B cell (primary cell): ENCODE results near the gene VAMP1. TPM values are rescaled to one million over a fixed set of nuclear protein-coding genes. Genes with fewer than 3 reads are reported as not detected.

ENCODE experiments used
- ATAC-seq: fragments of 200-7000 bp; cut with Tn5 transposase; one replicate; pipeline ENCODE4 v1.10.0; 2021; ENCODE audit warnings: low read depth, mild to moderate bottlenecking, moderate number of reproducible peaks, moderate library complexity
- CTCF ChIA-PET: fragments of 350-600 bp; sonication (Branson Sonifier 250); formaldehyde crosslinking; loops from one replicate; lab custom pipeline; 2021; ENCODE audit warnings: antibody characterized with exemption, inconsistent platforms; lab: Charles Lee
- POLR2A ChIA-PET: fragments of 350-600 bp; sonication (Branson Sonifier 250); formaldehyde crosslinking; loops from one replicate; lab custom pipeline; 2021; ENCODE audit warnings: antibody characterized with exemption; lab: Charles Lee
- DNase-seq: peaks from one replicate; pipeline ENCODE4 v3.0.0; 2013
- H2AFZ ChIP-seq: 2 replicates; pipeline ENCODE4 v1.6.1; 2012; ENCODE audit warnings: mild to moderate bottlenecking, low read depth, low read length; ENCODE audit not compliant: insufficient read depth, poor library complexity, severe bottlenecking
- H3K27ac ChIP-seq, 2 donors: 1 replicate in 1 of 2; 2 replicates in 1 of 2; pipeline ENCODE4 v1.5.1; 2012 to 2013; ENCODE audit warnings: low read length in 2 of 2, mild to moderate bottlenecking in 2 of 2, moderate library complexity in 1 of 2
- H3K27me3 ChIP-seq, 4 experiments: fragments of 200-600 bp in 1 of 4; sonication (generic) in 1 of 4; replicated peaks in 1 of 4; 1 replicate in 2 of 4; 2 replicates in 2 of 4; pipeline versions ENCODE4 v1.6.1 to v1.7.0; 2013 to 2016; ENCODE audit warnings: low read length in 3 of 4, mild to moderate bottlenecking in 2 of 4, mixed read lengths in 1 of 4, moderate library complexity in 1 of 4; ENCODE audit not compliant: insufficient read depth in 4 of 4, control insufficient read depth in 3 of 4; ENCODE audit errors: control extremely low read depth in 1 of 4
- H3K36me3 ChIP-seq, 2 experiments: replicated peaks in 1 of 2; 1 replicate in 1 of 2; 2 replicates in 1 of 2; pipeline versions ENCODE4 v1.6.1 to v1.7.1; 2013; ENCODE audit warnings: low read length in 1 of 2; ENCODE audit not compliant: insufficient read depth in 2 of 2, control insufficient read depth in 1 of 2; ENCODE audit errors: control extremely low read depth in 1 of 2, extremely low read depth in 1 of 2
- H3K4me1 ChIP-seq, 2 donors: fragments of 200-600 bp in 1 of 2; sonication (generic) in 1 of 2; 1 replicate in 1 of 2; 2 replicates in 1 of 2; pipeline versions ENCODE4 v1.5.1 to v1.6.1; 2013 to 2017; ENCODE audit warnings: low read length in 2 of 2; ENCODE audit not compliant: control insufficient read depth in 2 of 2, insufficient read depth in 2 of 2
- H3K4me2 ChIP-seq: replicated peaks from 2 replicates; pipeline ENCODE3; 2012; ENCODE audit warnings: mild to moderate bottlenecking, low read depth, low read length; ENCODE audit not compliant: poor library complexity, severe bottlenecking
- H3K4me3 ChIP-seq, 5 experiments: fragments of 200-600 bp in 1 of 5; sonication (generic) in 1 of 5; 1 replicate in 3 of 5; 2 replicates in 2 of 5; pipeline versions ENCODE4 v1.5.1 to v1.7.0; 2011 to 2016; ENCODE audit warnings: low read length in 4 of 5, mild to moderate bottlenecking in 4 of 5, low read depth in 2 of 5, control low read depth in 1 of 5, moderate library complexity in 1 of 5; ENCODE audit not compliant: insufficient read depth in 1 of 5; ENCODE audit errors: control extremely low read depth in 1 of 5, extremely low read depth in 1 of 5
- H3K79me2 ChIP-seq: fragments of 200-600 bp; sonication (generic); one replicate; pipeline ENCODE4 v1.6.0; 2016; ENCODE audit warnings: low read length; ENCODE audit not compliant: control insufficient read depth, insufficient read depth
- H3K9ac ChIP-seq: fragments of 200-600 bp; sonication (generic); 2 replicates; pipeline ENCODE4 v1.6.1; 2017; ENCODE audit warnings: mild to moderate bottlenecking, low read length, moderate library complexity
- H3K9me3 ChIP-seq, 3 donors: one replicate each; pipeline versions ENCODE4 v1.6.1 to v1.7.1; 2013; ENCODE audit warnings: low read length in 2 of 3; ENCODE audit not compliant: control insufficient read depth in 2 of 3, insufficient read depth in 1 of 3; ENCODE audit errors: control extremely low read depth in 1 of 3
- H4K20me1 ChIP-seq: 2 replicates; pipeline ENCODE4 v1.6.0; 2012; ENCODE audit warnings: mild to moderate bottlenecking, low read length; ENCODE audit not compliant: insufficient read depth, control insufficient read depth, poor library complexity, severe bottlenecking
- H3K27ac Mint-ChIP-seq: one replicate; pipeline ENCODE4 v1.8.0; 2021; ENCODE audit warnings: mixed read lengths
- H3K27me3 Mint-ChIP-seq: one replicate; pipeline ENCODE4 v1.8.0; 2021; ENCODE audit warnings: mixed read lengths
- H3K4me1 Mint-ChIP-seq: one replicate; pipeline ENCODE4 v1.8.0; 2021; ENCODE audit warnings: mixed read lengths
- H3K4me3 Mint-ChIP-seq: one replicate; pipeline ENCODE4 v1.8.0; 2021; ENCODE audit warnings: mixed read lengths
- H3K9me3 Mint-ChIP-seq: one replicate; pipeline ENCODE4 v1.8.0; 2022; ENCODE audit warnings: mixed read lengths; ENCODE audit not compliant: insufficient read depth
- EZH2 ChIP-seq: IDR thresholded peaks from 2 replicates; pipeline ENCODE4 v1.6.1; 2012; ENCODE audit warnings: borderline replicate concordance, low read depth, mild to moderate bottlenecking, moderate library complexity, low read length; ENCODE audit not compliant: insufficient read depth, poor library complexity, severe bottlenecking
- WGBS: methylation state at CpG from one replicate; pipeline ENCODE4 v1.1.5; 2013; ENCODE audit warnings: missing lambda C conversion rate; ENCODE audit not compliant: insufficient coverage; 5-methylcytosine and 5-hydroxymethylcytosine counted together
- intact Hi-C: fragments of 100-400 bp; cut with micrococcal nuclease; formaldehyde crosslinking; loops from one replicate; pipeline ENCODE4 v1.10.0; 2022
- polyA plus RNA-seq: library from polyadenylated mRNA; depleted of rRNA; stranded (reverse); fragments of >200 nt; gene quantifications from 2 replicates; pipeline ENCODE4 v1.2.3, GENCODE V29; 2012
- total RNA-seq, 2 donors: library from RNA; stranded (reverse); fragments of 120-200 nt in 1 of 2; gene quantifications; 1 replicate in 1 of 2; 2 replicates in 1 of 2; pipeline versions ENCODE4 v1.2.3 to v1.2.4, GENCODE V29; 2013 to 2022
- TF ChIP-seq, protein P1 (sequence below): fragments of 200-600 bp; IDR thresholded peaks from one replicate; pipeline ENCODE4 v1.8.0; 2022; ENCODE audit warnings: antibody characterized with exemption, mild to moderate bottlenecking

Gene VAMP1
- total and polyA plus RNA-seq, 2 donors (not counting 1 experiment from before 2014, with no cell fraction given) = 62.4 to 98.9 TPM

DNA sequence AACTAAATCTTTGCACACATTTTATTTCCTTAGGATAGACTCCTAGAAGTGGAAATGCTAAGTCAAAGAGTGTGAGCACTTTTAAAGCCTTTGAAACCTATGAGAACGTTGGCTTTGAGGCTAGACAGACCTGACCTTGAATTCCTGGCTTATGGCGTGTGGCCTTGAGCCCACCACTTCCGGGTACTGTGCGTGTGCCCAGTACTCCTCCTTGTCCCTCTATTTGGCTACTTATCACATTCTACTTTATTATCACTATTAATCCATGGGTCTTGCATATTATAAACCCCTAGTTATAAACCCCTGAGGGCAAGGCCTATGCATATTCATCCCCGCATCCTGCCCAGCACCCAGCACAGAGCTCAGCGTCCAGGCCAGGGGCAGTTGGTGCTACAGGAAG is 51.7 kb downstream of the VAMP1 start:
- CTCF ChIA-PET = interaction anchor here (2.4 kb wide), 1 partner anchor 47 kb away, joined by 13 read pairs; no protein-coding TSS in a partner anchor

DNA sequence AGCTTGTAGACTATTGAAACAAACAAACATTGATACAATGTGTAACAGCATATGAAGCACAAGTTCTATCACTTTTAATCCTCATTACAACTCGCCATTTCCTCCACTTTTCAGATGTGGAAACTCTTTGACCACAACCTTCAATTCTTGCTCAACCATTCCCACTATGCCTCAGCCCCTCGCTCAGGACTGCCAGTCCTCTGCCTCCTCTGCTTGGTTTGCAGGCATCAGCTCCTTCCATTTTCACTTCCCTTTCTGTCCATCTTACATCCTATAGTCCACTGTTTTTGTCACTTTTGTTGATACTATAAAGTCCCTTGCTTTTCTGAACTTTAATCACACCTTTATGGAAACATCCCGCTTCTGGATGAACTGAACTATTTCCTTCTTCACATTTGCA is 53.9 kb downstream of the VAMP1 start:
- H4K20me1 ChIP-seq = no peaks in the 10 kb centered on the region
- Mint-ChIP-seq H3K27ac (no peak overlapping the region), H3K27me3 (peaks cover 33% of the 10 kb centered on the region), H3K4me3 (no peak overlapping the region), H3K9me3 (no peaks in the 10 kb centered on the region), H3K4me1 (peaks cover 8% of the 10 kb centered on the region)
- no peaks in the 10 kb centered on the region for H3K9me3 ChIP-seq
- 38% methylated on average over 3 of the region's 3 CpGs for WGBS
- H3K27me3 ChIP-seq = peaks cover 0 to 3% (median 0%) of the 10 kb centered on the region in 4 experiments
- DNase-seq (no peak), ATAC-seq (no peak)
- POLR2A ChIA-PET = no interaction called here
- H3K4me2 ChIP-seq = no peak overlapping the region
- no peak overlapping the region for H3K9ac ChIP-seq
- no peak overlapping the region for H3K4me3 ChIP-seq
- no peak overlapping the region for H2AFZ ChIP-seq
- H3K27ac ChIP-seq = no peak overlapping the region
- H3K36me3 ChIP-seq = no peaks in the 10 kb centered on the region
- intact Hi-C loops = no loop called here
- H3K4me1 ChIP-seq = peaks cover 0 to 4% of the 10 kb centered on the region in 2 donors
- CTCF ChIA-PET = interaction anchor here (1.6 kb wide), 1 partner anchor 123 kb away, joined by 4 read pairs; no protein-coding TSS in a partner anchor
- no peaks in the 10 kb centered on the region for H3K79me2 ChIP-seq
- TF ChIP-seq EZH2 = no peak
- TF ChIP-seq, protein P1, sequence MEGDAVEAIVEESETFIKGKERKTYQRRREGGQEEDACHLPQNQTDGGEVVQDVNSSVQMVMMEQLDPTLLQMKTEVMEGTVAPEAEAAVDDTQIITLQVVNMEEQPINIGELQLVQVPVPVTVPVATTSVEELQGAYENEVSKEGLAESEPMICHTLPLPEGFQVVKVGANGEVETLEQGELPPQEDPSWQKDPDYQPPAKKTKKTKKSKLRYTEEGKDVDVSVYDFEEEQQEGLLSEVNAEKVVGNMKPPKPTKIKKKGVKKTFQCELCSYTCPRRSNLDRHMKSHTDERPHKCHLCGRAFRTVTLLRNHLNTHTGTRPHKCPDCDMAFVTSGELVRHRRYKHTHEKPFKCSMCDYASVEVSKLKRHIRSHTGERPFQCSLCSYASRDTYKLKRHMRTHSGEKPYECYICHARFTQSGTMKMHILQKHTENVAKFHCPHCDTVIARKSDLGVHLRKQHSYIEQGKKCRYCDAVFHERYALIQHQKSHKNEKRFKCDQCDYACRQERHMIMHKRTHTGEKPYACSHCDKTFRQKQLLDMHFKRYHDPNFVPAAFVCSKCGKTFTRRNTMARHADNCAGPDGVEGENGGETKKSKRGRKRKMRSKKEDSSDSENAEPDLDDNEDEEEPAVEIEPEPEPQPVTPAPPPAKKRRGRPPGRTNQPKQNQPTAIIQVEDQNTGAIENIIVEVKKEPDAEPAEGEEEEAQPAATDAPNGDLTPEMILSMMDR = no peak

More for the DNA sequence above, 51.7 kb downstream of the VAMP1 start:
- TF ChIP-seq EZH2 = no peak
- TF ChIP-seq, protein P1 = no peak
- H3K27ac ChIP-seq = no peak overlapping the region
- no peak overlapping the region for H3K4me3 ChIP-seq
- no peaks in the 10 kb centered on the region for H3K79me2 ChIP-seq
- DNase-seq (no peak), ATAC-seq (no peak)
- intact Hi-C loops = no loop called here
- H3K27me3 ChIP-seq = peaks cover 0 to 3% (median 0%) of the 10 kb centered on the region in 4 experiments
- Mint-ChIP-seq H3K9me3 (no peaks in the 10 kb centered on the region), H3K27ac (no peak overlapping the region), H3K27me3 (peaks cover 34% of the 10 kb centered on the region), H3K4me3 (no peak overlapping the region), H3K4me1 (peaks cover 14% of the 10 kb centered on the region)
- POLR2A ChIA-PET = no interaction called here
- no peak overlapping the region for H3K4me2 ChIP-seq
- H3K9ac ChIP-seq = no peak overlapping the region
- H2AFZ ChIP-seq = no peak overlapping the region
- no peaks in the 10 kb centered on the region for H3K36me3 ChIP-seq
- no peaks in the 10 kb centered on the region for H4K20me1 ChIP-seq
- 86% methylated on average over 6 of the region's 6 CpGs for WGBS
- no peaks in the 10 kb centered on the region for H3K9me3 ChIP-seq
- H3K4me1 ChIP-seq = peaks cover 5 to 6% of the 10 kb centered on the region in 2 donors

Other genes with a start within 250 kb of the VAMP1 start
- gene PLEKHG6, start 160.0 kb downstream of the VAMP1 start, total RNA-seq = not detected in 2 replicates
- gene PLEKHG6, start 160.0 kb downstream of the VAMP1 start, polyA plus RNA-seq = not detected in 2 replicates
- gene TNFRSF1A, start 128.6 kb downstream of the VAMP1 start, total RNA-seq = 0.59 and 0.75 TPM in 2 replicates
- 1.2 and 1.6 TPM in 2 replicates for gene TNFRSF1A, start 128.6 kb downstream of the VAMP1 start, polyA plus RNA-seq
- 0.20 TPM in 1 of 2 replicates, not detected in the other for gene SCNN1A, start 95.1 kb downstream of the VAMP1 start, total RNA-seq
- gene SCNN1A, start 95.1 kb downstream of the VAMP1 start, polyA plus RNA-seq = not detected in 2 replicates
- 1.2 TPM in 1 of 2 replicates, not detected in the other for gene LTBR, start 86.5 kb downstream of the VAMP1 start, total RNA-seq
- gene LTBR, start 86.5 kb downstream of the VAMP1 start, polyA plus RNA-seq = 0.63 and 1.1 TPM in 2 replicates
- 116 TPM in 2 replicates for gene CD27, start 25.7 kb downstream of the VAMP1 start, total RNA-seq
- gene CD27, start 25.7 kb downstream of the VAMP1 start, polyA plus RNA-seq = 34.0 and 102 TPM in 2 replicates
- gene TAPBPL, start 18.6 kb downstream of the VAMP1 start, total RNA-seq = 71.2 and 80.5 TPM in 2 replicates
- 73.3 and 103 TPM in 2 replicates for gene TAPBPL, start 18.6 kb downstream of the VAMP1 start, polyA plus RNA-seq
- 72.6 and 75.6 TPM in 2 replicates for gene MRPL51, start 22.6 kb upstream of the VAMP1 start, total RNA-seq
- 18.6 and 19.0 TPM in 2 replicates for gene MRPL51, start 22.6 kb upstream of the VAMP1 start, polyA plus RNA-seq
- 41.1 and 42.1 TPM in 2 replicates for gene NCAPD2, start 23.4 kb upstream of the VAMP1 start, total RNA-seq
- gene NCAPD2, start 23.4 kb upstream of the VAMP1 start, polyA plus RNA-seq = 18.4 and 19.9 TPM in 2 replicates
- 499 and 507 TPM in 2 replicates for gene GAPDH, start 63.8 kb upstream of the VAMP1 start, total RNA-seq
- 487 and 951 TPM in 2 replicates for gene GAPDH, start 63.8 kb upstream of the VAMP1 start, polyA plus RNA-seq
- gene IFFO1, start 85.4 kb upstream of the VAMP1 start, total RNA-seq = 56.1 and 57.7 TPM in 2 replicates
- 67.8 and 79.0 TPM in 2 replicates for gene IFFO1, start 85.4 kb upstream of the VAMP1 start, polyA plus RNA-seq
- 65.4 and 70.4 TPM in 2 replicates for gene NOP2, start 97.6 kb upstream of the VAMP1 start, total RNA-seq
- 73.4 and 134 TPM in 2 replicates for gene NOP2, start 97.6 kb upstream of the VAMP1 start, polyA plus RNA-seq
- 287 and 327 TPM in 2 replicates for gene CHD4, start 136.7 kb upstream of the VAMP1 start, total RNA-seq
- gene CHD4, start 136.7 kb upstream of the VAMP1 start, polyA plus RNA-seq = 101 and 181 TPM in 2 replicates
- 59.6 and 60.4 TPM in 2 replicates for gene LPAR5, start 165.3 kb upstream of the VAMP1 start, total RNA-seq
- gene LPAR5, start 165.3 kb upstream of the VAMP1 start, polyA plus RNA-seq = 13.6 and 29.0 TPM in 2 replicates
- gene ACRBP, start 176.8 kb upstream of the VAMP1 start, total RNA-seq = 11.9 and 12.3 TPM in 2 replicates
- 10.7 and 12.2 TPM in 2 replicates for gene ACRBP, start 176.8 kb upstream of the VAMP1 start, polyA plus RNA-seq
- 81.1 TPM in 2 replicates for gene ING4, start 192.4 kb upstream of the VAMP1 start, total RNA-seq
- 87.7 and 110 TPM in 2 replicates for gene ING4, start 192.4 kb upstream of the VAMP1 start, polyA plus RNA-seq
- gene ZNF384, start 218.7 kb upstream of the VAMP1 start, total RNA-seq = 108 and 115 TPM in 2 replicates
- 64.8 and 83.4 TPM in 2 replicates for gene ZNF384, start 218.7 kb upstream of the VAMP1 start, polyA plus RNA-seq
- gene PIANP, start 230.1 kb upstream of the VAMP1 start, total RNA-seq = 0.51 and 0.54 TPM in 2 replicates
- 0.23 and 0.24 TPM in 2 replicates for gene PIANP, start 230.1 kb upstream of the VAMP1 start, polyA plus RNA-seq